WERI-Rb-1 (cell line): Measurements from ENCODE around the gene HBG2.

ENCODE experiments used
- DNase-seq: peaks from one replicate; pipeline ENCODE4 v3.0.0-alpha.2; 2020
- H3K27ac ChIP-seq: fragments of 250-450 bp; sonication (Bioruptor Pico); 2 replicates; pipeline ENCODE4 v1.5.1; 2020; ENCODE audit warnings: mild to moderate bottlenecking, moderate library complexity
- H3K27me3 ChIP-seq: fragments of 250-450 bp; sonication (Bioruptor Pico); 2 replicates; pipeline ENCODE4 v1.5.1; 2021; ENCODE audit warnings: mild to moderate bottlenecking, low read depth, moderate library complexity; ENCODE audit not compliant: insufficient read depth, severe bottlenecking
- H3K36me3 ChIP-seq: fragments of 250-450 bp; sonication (Bioruptor Pico); 2 replicates; pipeline ENCODE4 v1.5.1; 2020; ENCODE audit warnings: mild to moderate bottlenecking, moderate library complexity
- H3K4me3 ChIP-seq: 2 replicates; pipeline ENCODE4 v1.5.1; 2011; ENCODE audit warnings: low read depth, mild to moderate bottlenecking, control low read depth, low read length
- H3K9me3 ChIP-seq: fragments of 250-450 bp; sonication (Bioruptor Pico); 2 replicates; pipeline ENCODE4 v1.5.1; 2021; ENCODE audit warnings: mild to moderate bottlenecking, moderate library complexity; ENCODE audit not compliant: severe bottlenecking
- TF ChIP-seq, protein P1 (sequence below): IDR thresholded peaks from 2 replicates; pipeline ENCODE4 v1.5.1; 2011; ENCODE audit warnings: low read depth, mild to moderate bottlenecking, control low read depth, inconsistent platforms, low read length

The HBG2 gene

DNA sequence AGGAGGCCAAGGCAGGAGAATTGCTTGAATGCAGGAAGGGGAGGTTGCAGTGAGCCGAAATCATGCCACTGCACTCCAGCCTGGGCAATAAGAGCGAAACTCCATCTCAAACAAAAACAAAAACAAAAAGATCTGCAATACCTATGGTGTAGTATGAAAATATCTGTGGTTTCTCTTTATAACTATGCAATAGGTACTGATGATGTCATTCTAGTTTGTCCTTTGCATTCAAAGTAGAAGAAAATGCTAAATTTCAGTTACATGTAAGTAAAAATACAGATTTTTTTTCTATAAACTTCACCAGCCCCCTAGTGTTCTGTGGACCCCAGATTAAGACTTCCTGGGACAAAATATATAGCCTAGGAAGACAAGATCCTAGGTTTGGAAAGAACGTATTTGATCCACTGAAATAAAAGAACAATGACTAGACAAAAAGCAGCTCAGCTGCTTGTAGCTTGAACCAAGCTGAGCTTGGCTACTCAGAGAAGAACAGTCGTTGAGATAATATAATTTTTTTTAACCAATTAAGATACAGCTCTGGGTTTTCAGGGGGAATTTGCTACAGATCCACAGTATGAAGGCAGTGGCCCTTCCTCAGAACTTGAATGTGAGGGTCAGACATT lies 17.9 kb upstream of the HBG2 start:
- H3K36me3 ChIP-seq, result no peaks in the 10 kb centered on the region
- peaks cover 42% of the 10 kb centered on the region for H3K27me3 ChIP-seq
- TF ChIP-seq, protein P1, sequence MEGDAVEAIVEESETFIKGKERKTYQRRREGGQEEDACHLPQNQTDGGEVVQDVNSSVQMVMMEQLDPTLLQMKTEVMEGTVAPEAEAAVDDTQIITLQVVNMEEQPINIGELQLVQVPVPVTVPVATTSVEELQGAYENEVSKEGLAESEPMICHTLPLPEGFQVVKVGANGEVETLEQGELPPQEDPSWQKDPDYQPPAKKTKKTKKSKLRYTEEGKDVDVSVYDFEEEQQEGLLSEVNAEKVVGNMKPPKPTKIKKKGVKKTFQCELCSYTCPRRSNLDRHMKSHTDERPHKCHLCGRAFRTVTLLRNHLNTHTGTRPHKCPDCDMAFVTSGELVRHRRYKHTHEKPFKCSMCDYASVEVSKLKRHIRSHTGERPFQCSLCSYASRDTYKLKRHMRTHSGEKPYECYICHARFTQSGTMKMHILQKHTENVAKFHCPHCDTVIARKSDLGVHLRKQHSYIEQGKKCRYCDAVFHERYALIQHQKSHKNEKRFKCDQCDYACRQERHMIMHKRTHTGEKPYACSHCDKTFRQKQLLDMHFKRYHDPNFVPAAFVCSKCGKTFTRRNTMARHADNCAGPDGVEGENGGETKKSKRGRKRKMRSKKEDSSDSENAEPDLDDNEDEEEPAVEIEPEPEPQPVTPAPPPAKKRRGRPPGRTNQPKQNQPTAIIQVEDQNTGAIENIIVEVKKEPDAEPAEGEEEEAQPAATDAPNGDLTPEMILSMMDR, result no peak
- H3K9me3 ChIP-seq, result no peaks in the 10 kb centered on the region
- no peak overlapping the region for H3K4me3 ChIP-seq
- DNase-seq, result no peak
- no peak overlapping the region for H3K27ac ChIP-seq

DNA sequence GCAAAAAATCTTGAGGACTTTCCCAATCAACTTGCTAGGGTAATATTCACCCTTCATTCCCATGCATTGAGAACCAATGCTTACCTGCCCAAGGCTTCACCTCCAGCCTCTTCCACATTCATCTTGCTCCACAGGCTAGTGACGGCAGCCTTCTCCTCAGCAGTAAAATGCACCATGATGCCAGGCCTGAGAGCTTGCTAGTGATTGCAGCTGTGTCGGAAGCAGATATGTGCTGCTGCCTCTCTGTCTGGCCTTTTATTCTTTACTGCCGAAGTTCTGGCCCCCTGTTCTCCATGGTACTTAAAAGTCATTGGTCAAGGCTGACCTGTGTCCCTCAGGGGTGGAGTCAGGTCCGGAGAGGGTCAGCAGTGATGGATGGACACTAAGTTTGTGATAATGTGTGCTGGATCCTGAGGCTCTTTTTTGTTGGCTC lies 15.2 kb upstream of the HBG2 start, which contains the start of gene HBE1:
Gene HBE1 (minus strand): TSS at position 231 of the 433 bp plus-strand sequence. CDS start 55 bp downstream, at position 176.
- Histone ChIP-seq H3K9me3 (no peaks in the 10 kb centered on the region), H3K36me3 (no peaks in the 10 kb centered on the region), H3K27me3 (peaks cover 44% of the 10 kb centered on the region), H3K4me3 (no peak within 1 kb of the TSS), H3K27ac (no peak within 1 kb of the TSS)
- no peak for DNase-seq
- TF ChIP-seq, protein P1, result no peak

DNA sequence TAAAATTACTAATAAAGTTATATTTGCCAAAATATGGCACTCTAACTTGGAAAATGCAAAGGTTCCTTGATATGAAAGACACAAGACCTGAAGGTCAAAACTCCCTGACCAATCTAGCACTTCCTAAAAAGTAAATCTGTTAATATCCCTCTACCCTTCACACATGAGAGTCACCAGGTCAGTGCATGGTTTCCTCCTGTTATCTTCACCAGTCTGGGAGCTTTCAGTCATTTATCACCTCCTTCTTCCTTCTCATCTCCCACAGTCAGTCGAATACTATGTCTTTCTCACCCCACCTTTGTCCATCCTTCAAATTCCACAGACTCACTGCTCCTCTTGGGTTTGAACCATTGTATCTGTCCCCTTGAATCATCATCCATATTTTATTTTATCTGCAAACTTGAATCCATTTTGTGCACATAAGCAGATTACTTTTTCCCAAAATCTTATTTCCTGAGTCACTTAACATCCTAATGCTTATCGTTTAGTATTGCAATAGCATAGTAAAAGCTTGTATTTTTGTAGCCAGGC lies 12.5 kb upstream of the HBG2 start:
- H3K36me3 ChIP-seq, result no peaks in the 10 kb centered on the region
- no peak for DNase-seq
- H3K27ac ChIP-seq, result no peak overlapping the region
- H3K4me3 ChIP-seq, result no peak overlapping the region
- peaks cover 39% of the 10 kb centered on the region for H3K27me3 ChIP-seq
- TF ChIP-seq, protein P1, result no peak
- no peaks in the 10 kb centered on the region for H3K9me3 ChIP-seq

DNA sequence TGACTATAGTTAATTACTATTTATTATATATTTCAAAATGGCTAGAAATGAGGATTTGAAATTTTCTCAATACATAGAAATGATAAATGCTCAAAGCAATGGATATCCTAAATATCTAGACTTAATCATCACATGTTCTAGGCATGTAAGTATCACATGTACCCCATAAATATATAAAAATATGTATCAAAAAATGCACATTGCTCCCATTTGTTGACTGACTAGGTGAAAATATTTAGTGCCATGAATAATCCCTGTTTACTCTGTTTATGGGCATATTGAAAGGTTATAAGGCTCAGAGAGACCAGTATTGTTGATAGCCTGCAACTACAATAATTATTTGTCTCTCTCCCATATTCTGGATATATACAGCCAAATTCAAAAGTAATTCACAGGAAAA lies 12.0 kb upstream of the HBG2 start:
- Histone ChIP-seq H3K27me3 (peaks cover 39% of the 10 kb centered on the region), H3K27ac (no peak overlapping the region), H3K4me3 (no peak overlapping the region), H3K36me3 (no peaks in the 10 kb centered on the region), H3K9me3 (no peaks in the 10 kb centered on the region)
- TF ChIP-seq, protein P1, result no peak
- no peak for DNase-seq

DNA sequence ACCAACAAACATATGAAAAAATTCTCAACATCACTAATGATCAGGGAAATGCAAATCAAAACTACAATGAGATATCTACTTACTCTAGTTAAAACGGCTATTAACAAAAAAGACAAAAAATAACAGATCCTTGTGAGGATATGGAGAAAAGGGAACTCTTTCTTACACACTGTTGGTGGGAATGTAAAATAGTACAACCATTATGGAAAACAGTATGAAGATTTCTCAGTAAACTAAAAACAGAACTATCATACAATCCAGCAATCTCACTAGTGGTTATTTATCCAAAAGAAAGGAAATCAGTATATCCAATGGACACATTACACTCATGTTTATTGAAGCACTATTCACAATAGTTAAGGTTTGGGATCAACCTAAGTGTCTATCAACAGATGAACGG lies 11.3 kb upstream of the HBG2 start:
- TF ChIP-seq, protein P1, result no peak
- H3K9me3 ChIP-seq, result no peaks in the 10 kb centered on the region
- H3K27ac ChIP-seq, result no peak overlapping the region
- DNase-seq, result no peak
- H3K4me3 ChIP-seq, result no peak overlapping the region
- peaks cover 39% of the 10 kb centered on the region for H3K27me3 ChIP-seq
- no peaks in the 10 kb centered on the region for H3K36me3 ChIP-seq
